Lower leg skin (tissue), 3 donors: ENCODE measurements around the gene RMI2.

ENCODE experiments used
- CTCF ChIP-seq, 3 donors: fragments of 450-650 bp; IDR thresholded peaks; one replicate each; pipeline ENCODE4 v1.5.1; 2016; ENCODE audit warnings: antibody characterized with exemption in 3 of 3, mild to moderate bottlenecking in 3 of 3, moderate library complexity in 2 of 3
- POLR2A ChIP-seq, 2 donors: fragments of 450-650 bp; IDR thresholded peaks; one replicate each; pipeline ENCODE4 v1.6.1; 2016 to 2017; ENCODE audit warnings: antibody characterized with exemption in 2 of 2, mild to moderate bottlenecking in 1 of 2, moderate library complexity in 1 of 2

- TF ChIP-seq CTCF (IDR thresholded peaks at IDR 0.05) (no peak), POLR2A (IDR thresholded peaks at IDR 0.05) (no peak)
Observed at GRCh38 chr16:11363927-11364258, 18.6 kb downstream of the RMI2 start.
